HG02759 (cell line): Measurements from ENCODE around the gene MYCBP.
A peak's percentile ranks its signal among the peaks of the same experiment; 100 is the strongest.
"Not testable (repeated sequence)": the region's sequence is repeated elsewhere in the genome, so short reads cannot be mapped to it uniquely, and the experiment has no call there.

Source experiments
- ATAC-seq: cut with Tn5 transposase; IDR thresholded peaks from one replicate; pipeline ENCODE4 v1.9.1; 2021; ENCODE audit warnings: mild to moderate bottlenecking, moderate library complexity; ENCODE audit not compliant: unreplicated experiment

The MYCBP gene

DNA sequence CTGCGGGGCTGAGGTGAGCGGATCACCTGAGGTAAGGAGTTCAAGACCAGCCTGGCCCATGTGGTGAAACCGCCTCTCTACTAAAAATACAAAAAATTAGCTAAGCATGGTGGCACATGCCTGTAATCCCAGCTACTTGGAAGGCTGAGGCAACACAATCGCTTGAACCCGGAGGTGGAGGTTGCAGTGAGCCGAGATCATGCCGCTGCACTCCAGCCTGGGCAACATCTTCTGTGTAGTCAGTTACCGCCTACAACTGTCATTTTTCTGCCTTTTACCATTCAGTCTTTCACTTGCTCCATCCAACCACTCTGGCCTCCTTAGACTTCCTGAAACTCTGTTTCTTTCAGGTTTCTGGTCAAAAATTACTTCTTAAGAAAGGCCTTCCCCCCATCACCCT is 2.2 kb downstream of the MYCBP start:
- ATAC-seq = no peak

DNA sequence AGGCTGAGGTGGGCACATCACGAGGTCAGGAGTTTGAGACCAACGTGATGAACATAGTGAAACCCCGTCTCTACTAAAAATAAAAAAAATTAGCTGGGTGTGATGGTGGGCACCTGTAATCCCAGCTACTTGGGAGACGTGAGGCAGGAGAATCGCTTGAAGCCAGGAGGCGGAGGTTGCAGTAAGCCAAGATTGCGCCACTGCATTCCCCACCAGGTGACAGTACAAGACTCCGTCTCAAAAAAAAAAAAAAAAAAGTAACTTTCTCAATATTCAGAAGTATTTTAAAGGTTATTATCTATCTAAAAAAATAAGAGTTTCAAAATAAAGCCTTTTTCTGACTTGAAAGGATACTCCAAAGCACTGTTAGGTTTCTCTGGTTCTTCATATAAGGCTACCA is 5.9 kb downstream of the MYCBP start:
- no peak for ATAC-seq

DNA sequence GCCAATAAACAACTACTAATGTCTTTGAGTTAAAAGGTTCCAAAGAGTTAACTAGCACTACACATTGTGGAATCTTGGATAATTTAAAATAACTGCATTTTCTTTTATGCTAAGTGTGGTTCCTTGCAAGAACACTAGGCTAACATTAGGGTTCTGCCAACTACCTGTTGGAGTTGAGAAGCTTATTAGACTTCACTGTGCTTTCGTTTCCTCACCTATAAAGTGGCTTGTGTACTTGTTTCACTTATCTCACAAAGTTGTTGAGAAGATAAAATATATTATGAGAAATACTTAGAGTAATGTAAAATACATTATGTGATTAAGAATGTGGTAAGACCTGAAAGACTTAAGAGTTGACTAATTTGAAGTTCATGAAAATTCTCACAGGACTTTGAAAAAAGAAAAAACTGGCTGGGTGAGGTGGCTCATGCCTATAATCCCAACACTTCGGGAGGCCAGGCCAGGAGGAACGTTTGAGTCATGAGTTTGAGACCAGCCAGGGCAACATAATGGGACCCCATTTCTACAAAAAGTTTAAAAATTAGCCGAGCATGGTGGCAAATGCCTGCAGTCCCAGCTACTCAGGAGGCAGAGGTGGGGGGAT is 7.9 kb downstream of the MYCBP start:
- ATAC-seq = no peak

DNA sequence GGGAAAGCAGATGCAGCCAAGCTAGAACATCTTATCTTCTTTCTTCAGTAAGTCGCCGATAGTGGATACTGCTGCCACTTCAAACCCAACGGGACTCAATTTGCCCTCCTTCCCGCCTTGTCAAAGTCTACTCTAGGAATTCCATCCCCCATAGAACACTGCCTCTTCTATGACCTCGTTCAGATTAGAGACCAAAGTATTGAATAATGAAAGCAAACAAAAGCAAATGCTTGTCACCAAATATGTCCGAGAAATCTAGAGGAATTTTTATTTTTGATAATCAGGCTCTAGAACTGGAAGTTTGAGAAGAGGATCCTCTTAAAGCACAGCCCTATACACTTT is 12.7 kb downstream of the MYCBP start:
- no peak for ATAC-seq

DNA sequence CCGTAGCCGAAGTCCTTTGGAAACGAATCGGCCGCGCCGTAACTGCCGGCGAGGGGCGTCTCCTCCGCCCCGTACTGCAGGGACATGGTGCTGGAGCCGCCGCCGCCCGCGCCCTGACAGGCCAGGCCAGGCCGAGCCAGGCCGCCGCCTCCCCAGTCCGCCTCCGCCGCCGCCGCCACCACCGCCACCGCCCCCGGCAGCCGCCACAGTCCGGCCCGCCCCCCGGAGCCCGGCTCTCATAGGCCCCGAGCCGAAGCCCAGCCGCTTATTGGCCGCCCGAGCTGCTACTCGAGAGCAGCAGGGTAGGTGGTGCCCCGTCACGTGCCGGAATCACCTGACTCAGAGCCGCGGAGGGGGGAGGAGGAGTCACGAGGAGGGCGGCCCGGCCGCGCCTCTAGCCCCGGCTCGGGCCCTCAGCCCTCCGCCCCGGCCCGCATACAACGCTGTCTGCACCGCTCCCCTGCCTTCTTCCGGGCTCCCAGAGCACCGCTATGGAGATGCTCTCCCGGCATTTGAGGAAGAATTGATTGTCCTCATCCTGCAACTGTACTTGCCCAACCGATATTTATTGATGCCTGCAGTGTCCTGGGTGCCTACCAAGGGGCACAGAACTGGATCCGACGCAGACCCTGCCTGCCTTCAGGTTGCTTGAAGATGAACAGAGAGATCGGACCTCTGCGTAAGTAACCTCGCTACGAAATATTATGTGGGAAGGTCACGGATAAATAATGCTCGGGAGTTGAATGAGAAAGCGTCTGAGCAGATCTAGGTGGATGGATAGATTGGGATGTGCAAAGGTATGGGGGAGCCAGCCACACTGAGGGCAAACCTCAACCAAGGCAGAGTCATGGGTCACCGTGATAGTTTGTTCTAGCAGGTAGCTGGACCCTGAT is 13.3 kb downstream of the MYCBP start, which contains the start of gene RRAGC:
TSS of gene RRAGC (minus strand) at position 212 of the 893 bp plus-strand sequence. CDS start at position 86, 126 bp downstream.
- peak; percentile 96 for ATAC-seq

DNA sequence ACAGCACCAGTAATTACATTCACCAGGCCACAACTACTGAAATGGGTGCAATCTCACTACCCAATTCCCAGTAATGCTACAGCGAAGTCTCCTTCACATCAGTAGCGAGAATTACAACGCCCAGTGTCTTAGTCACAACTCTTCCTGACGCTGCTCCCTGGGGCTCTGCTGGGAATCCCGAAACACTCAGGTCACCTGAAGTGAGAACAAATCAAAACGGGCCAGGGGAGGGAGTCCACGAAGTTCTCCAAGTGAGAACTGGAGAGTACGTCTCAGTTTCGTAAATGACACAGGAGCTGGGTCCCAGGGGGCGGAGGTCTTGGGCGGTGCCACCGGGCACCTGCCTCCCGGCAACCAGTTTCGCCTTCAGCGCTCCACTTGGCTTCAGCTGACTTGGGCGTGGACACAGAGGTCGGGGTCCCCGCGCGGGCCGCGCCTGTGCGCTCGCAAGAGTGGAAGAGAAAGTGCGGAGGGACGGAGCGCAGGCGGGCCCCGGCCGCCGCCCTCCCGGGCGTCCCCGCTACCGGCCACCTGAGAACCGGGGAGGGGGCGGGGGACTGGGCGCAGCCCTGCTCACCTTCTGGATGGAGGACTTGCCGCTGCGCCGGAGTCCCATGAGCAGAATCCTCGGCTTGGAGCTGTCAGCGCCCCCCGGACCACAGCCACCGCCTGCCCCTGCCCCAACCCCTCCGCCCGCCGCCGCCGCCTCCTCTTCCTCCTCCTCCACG is 14.2 kb downstream of the MYCBP start:
- peak; percentile 31 for ATAC-seq

DNA sequence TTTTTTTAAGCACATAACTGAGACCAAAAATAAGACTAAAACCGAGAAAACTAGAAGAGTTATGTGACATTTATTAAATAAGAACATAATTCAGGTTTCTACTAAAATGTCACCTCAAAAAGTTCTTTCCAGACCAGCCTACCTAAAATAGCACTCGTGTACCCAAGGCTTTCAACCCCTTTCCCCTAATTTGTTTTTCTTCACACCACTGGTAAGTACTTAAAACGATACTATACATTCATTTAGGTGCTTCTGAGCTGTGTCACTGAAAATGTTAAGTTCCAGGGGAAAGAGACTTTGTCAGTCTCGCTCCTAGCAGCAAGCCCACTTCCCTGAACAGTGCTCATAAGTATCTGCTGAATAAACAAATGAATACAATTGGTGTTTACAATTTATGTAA is 20.4 kb downstream of the MYCBP start:
- ATAC-seq = no peak

DNA sequence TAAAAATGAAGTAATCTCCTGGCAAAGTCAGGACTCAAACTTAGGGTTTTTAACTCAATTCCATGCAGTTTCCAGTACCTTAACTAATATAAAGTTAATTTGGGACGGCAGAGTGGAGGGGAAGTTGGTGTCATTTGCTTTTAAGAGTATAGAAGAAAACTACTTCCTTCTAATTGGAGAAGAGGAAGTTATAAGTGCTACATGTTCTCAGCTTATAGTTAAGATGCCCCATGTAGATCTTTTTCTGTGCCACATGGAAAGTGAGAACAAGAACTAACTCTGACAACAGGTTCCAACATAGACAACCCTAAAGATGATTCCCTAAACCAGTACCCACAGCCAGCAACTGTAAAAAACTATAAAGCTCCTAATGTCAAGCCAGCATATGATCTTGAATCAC is 25.1 kb downstream of the MYCBP start:
- ATAC-seq = no peak

DNA sequence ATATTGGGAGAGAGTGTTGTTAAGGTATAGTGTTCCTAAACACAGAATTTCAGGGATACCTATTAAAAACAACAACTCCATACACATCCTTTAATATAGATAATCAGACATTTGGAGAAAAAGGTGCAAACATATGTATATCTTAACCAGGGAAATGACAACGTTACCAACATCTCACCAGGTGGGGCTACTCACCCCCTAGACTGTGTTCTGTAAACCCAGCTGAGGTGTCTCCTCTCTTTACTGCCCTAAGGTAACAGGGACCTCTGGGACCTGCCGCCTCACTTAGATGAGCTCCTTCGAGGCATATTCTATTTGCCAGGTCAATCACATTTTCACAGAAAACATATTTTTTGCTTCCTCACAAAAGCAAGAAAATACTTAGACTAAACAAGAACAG is 26.9 kb downstream of the MYCBP start:
- ATAC-seq = no peak

DNA sequence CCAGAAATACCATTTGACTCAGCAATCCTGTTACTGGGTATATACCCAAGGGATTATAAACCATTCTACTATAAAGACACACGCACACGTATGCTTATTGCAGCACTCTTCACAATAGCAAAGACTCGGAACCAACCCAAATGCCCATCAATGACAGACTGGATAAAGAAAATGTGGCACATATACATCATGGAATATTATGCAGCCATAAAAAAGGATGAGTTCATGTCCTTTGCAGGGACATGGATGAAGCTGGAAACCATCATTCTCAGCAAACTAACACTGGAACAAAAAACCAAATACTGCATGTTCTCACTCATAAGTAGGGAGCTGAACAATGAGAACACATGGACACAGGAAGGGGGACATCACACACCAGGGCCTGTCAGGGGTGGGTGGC is 28.1 kb downstream of the MYCBP start:
- ATAC-seq = not testable (repeated sequence)

DNA sequence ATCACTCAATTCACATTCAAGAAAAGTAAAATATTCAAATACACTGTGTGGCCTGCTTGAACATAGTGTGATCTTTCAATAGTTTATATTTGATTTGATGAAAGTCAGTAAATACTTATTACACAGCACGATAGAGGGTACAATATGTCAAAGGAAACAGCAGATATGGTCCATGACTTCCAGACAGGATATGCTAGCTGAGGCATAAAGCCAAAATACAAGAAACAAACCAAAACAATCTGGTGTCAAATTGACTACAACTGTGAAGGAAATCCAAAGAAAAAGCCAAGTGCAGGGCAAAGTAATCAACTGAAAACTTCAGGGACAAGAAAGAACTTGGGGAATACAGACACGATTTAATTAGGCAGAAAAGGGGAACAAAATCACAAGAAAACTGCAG is 32.9 kb downstream of the MYCBP start:
- ATAC-seq = no peak

DNA sequence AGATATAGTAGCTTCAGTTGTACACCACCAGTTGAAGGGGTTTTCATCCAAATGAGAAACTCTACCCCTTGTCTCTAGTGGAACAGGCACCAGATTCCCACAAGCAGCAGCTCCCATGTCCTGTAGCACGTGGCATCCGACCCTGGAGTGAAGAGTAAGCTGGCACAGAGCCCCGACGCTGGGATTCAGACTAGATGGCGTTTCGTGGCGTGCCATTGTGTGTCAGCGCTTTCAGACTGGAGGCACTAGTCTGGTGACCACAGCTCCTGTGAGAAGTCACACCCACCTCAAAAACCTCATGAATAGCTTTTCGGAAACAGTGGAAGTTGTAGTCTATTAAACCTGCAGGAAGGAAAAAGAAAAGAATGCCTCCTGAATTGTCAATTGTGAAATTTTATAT is 33.8 kb downstream of the MYCBP start:
- no peak for ATAC-seq

DNA sequence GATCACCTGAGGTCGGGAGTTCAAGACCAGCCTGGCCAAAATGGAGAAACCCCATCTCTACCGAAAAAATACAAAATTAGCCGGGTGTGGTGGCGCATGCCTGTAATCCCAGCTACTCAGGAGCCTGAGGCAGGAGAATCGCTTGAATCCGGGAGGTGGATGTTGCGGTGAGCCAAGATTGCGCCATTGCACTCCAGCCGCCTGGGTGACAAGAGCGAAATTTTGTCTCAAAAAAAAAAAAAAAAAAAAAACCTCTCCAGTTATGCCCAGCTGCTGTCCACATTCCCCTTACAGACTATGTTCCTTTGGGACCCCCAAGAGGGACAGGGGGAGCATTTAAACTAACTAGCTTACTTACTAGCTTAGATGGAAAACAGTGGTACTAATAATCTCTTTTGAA is 36.8 kb downstream of the MYCBP start:
- ATAC-seq = not testable (repeated sequence)

DNA sequence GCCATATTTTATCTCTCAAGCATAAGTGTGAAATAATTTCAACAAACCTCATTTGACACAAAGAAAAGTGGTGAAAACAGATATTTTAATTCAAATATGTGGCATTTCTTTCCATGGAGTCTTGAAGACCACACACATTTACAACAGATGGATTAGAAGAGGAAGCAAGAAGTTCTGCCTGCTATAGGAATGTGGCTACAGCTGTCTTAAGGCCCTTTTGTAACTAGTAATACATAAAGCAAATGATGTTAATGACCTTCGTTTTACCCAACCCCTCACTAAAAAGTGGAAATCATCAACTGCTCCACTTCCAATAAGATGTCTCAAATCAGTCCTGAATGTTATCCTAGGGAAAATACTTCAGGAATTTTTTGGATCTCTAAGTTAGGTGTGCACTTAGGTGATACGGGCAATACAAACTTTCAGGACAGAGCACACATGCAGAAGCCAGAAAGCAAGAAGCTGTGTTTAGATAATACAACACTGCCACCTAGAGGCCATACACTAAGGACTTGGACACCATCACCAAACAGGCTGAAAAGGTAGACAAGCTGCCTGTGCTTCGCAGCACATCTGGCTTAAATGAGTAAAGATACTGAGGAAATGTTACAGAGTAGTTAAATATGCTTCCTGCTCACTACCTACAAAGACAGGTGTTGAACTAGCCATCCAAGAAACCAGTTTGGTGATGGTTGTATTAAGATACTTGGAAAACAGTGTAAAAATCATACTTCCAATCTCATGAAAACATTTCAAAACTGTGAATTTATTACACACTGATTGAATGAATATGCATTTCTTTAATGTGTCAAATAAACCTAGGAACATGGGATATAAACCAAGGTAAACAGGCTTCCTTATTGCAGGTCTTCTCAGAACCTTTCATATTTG is 38.0 kb downstream of the MYCBP start:
- ATAC-seq = no peak

DNA sequence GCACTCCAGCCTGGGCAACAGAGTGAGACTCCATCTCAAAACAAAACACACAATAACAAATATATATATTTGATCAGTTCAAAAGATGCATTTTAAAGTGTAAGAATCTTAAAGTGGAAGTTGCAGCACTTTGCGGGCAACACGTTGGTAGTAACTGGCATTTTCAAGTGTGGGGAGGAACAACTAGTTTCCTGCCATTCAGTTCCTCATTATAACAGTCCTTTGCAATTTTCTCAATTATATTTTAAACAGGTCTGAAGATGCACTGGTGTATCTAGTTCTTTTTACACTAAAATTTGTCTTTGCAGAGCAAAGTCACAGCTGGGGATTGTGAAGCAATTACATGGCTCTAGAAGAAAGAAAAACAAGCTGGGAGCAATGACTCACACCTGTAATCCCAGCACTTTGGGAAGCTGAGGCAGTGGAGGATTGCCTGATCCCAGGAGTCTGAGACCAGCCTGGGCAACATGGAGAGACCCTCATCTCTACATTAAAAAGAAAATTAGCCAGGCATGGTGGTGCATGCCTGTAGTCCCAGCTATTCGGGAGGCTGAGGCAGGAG is 38.8 kb downstream of the MYCBP start:
- ATAC-seq = no peak

DNA sequence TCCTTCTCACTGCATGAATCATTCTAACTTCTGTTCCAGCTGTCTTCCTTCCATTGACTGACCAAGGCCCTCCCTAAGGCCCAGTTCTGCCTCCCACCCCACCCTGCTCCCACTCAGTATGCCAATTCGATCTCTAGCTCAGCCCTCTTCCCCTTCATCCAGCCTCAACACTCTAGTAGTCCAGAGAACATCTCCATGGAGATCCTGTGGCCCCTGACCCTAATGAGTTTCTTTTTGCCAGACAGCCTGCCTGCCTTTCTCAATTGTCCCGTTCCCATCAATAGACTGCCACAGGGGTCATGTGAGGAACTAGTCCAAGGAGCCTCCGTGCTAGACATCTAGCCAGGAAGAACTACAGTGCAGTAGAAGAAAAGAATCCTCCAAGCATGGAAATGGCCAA is 40.0 kb downstream of the MYCBP start:
- ATAC-seq = no peak

DNA sequence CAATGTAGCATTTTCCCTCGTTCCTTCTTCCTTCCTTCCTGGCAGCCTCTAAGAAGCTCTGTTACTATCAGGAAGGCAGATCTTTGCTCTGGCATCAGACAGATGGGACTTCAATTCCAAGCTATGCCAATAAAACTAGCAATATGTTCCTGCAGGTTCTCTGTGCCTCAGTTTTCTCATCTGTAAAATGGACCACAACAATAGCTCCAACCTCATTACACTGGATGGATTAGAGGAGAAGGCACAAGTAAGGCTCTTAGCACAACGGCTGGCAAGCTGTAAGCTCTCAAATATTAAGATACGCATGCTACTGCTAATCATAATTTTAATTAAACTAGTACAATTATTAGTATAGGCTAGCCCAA is 40.8 kb downstream of the MYCBP start:
- no peak for ATAC-seq

DNA sequence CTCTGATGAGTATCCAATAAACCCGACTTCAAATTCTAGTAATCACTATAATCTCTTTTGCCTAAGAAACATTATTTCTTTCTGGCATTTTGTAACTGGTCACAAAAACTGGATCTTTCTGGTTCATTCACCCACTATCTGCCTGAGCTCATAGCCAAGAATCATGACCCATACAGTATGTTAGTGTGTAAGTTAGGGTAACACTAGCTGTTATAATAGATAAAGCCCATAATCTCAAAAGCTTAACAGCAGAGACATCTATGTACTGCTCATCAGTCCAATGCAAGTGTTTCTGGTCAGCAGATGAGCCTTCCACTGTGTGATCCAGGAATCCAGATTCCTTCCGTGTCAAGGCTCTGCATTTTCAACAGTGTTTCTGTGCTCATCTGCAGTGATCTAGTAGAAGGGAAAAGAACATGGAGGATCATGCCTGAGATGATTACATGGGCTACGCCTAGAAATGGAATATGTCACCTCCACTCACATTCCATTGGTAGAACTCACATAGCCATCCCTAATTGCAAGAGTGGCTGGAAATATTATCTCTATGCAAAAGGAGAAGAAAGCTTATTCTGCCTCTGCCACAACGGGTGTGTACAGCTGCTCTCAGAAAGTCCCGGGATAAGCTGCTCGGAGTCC is 41.3 kb downstream of the MYCBP start:
- ATAC-seq = no peak

DNA sequence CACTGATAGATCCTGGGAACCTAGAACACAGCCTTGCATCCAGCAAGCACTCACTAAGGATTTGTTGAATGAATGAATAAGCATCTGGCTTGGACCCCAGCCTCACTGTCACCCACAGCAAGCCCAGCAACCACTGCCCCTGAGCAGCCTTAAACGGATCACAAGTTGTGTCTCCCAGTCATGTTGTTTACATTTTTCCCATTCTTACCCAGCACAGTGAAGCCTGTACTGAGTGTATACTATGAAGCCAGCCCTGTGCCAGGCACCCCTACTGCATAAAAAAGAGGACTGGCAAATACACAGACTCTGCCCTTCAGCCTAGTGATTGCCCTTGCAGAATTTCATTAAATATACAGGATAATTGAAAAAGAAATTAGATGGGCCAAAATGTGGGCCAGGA is 43.8 kb downstream of the MYCBP start:
- no peak for ATAC-seq

DNA sequence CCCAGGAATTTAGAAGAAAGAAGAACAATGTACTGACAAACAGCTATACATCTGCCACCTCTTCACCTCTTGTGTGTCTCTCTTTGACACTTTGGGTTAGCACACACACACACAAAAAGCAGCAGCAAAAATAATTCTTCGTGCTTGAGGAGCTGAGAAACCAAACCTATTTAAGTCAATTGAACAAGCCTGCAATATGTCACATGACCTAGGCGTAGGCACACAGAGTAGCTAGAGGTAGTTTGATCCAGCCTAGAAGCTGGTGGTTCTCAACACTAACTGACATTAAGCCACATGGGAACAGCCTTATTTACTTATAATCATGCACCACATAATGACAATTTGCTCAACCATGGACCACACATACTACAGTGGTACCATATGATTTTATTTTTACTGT is 45.8 kb downstream of the MYCBP start:
- no peak for ATAC-seq
